IPS-NIHi7 (cell line): ENCODE data around the gene IYD.

ENCODE experiments used
- DNase-seq: peaks from one replicate; pipeline ENCODE4 v3.0.0; 2012; ENCODE audit warnings: mixed read lengths; ENCODE audit errors: extremely low spot score

The IYD gene

DNA sequence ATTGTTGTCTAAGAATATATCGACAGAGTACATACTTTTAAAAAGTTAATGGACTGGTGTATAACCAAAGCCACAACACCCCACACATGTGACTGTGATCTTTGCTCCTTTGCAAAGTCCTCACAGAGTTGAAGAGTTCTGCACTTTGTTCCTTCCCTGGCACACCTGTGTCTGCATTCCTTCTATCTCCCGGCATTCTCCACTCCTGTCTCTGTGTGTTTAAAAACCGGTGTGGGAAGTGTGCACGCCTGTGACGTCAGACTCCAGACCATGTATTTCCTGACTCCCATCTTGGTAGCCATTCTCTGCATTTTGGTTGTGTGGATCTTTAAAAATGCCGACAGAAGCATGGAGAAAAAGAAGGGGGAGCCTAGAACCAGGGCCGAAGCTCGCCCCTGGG, at the start of gene IYD:
Gene IYD (plus strand): TSS at position 251 of the 400 bp plus-strand sequence. CDS start 20 bp downstream, at position 271.
- no peak for DNase-seq

GRCh38 chr6:150319924-150320323, 48.9 kb upstream of the IYD start:
- no peak for DNase-seq

DNA sequence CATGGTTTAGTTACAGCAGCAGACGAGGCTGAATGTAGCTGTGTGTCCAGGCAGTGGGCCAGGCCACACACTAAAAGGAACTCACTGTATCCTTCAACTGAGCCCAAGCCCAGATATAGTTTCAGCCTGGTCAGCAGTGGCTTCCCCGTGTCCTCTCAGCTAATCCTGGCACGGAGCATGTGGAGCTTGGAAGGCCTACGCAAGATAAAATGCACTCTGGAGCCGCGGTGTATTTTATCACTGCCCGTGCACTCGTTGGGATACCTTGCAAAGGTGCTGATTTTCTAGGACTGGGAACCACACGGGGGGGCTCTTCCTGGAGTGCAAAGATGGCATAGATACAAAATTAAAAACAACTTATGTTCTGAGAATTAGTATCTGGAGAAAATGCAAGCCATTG, 48.4 kb upstream of the IYD start:
- DNase-seq: no peak

- DNase-seq: no peak
Observed at GRCh38 chr6:150322466-150322871, 46.3 kb upstream of the IYD start.

DNA sequence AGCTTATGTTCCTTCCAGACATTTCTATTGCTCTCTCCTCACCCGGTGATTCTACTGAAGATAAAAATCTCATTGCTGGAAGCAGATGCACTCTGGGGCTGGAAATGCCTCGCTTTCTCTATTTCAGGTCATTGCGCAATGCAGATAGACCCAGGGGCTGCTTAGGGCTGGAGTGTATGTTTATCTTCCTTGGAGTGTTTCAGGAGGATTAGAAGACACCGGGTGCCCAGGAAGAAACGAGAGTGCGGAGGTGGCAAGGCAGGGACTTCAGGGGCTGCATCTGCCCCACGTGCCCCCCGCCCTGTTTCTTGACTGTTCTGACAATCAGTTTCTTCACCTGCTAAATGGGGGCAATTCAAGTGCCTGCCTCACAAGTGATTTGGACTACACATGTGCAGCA, 45.6 kb upstream of the IYD start:
- DNase-seq: no peak

DNA sequence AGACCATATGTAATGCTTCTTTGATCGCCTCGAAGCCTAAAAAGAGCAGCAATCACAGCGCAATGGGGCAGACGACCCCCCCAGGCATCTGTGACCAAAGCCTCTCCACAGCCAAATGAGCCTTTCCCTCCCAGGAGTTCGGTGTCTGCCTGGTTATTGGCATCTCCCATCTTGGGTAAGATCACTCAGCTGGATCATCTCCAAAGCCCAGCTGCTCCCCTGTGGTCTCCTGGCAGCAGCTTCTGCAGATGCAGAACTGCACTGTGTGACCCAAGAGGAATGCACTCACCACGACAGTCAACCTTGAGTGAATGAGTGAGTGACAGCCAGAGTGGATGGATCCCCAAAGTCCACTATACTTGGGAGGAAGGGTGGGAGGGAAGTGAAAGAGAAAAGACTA, 44.8 kb upstream of the IYD start:
- DNase-seq: no peak

DNA sequence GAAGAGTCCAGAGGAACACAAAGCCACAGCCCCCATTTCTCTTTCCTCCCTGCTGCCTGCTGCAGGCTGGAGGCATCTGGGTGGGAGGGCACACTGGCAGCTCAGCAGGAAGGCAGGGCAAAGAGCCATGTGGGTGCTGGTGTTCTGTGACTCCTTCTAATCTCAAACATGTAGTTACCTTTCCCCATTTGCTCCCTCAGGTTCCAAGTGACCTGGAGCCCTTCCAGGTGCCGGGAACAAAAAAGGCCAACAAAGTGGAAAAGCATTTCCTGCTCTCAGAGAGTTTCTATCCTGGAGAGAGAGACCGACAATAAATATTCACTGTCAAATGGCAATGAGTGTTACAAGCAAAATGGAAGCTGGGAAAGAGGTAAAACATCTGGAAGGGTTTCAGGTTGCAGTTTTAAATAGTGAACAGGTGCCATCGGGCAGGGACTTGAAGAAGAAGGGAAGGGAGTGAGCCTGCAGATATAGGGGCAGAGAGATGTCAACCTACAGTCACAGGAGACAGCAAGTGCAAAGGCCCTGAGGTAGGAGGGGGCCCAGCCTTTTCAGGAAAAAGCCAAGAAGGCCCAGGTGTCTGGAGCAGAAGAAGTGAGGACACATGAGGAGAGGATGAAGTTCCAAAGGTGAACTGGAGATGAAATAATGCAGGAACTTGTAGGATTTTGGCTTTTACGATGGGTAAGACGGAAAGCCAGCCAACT, 43.6 kb upstream of the IYD start:
- DNase-seq: no peak

GRCh38 chr6:150327117-150327774, 41.6 kb upstream of the IYD start:
- no peak for DNase-seq

- no peak for DNase-seq
Observed at GRCh38 chr6:150328744-150329405, 39.9 kb upstream of the IYD start.

- no peak for DNase-seq
Observed at GRCh38 chr6:150331344-150331743, 37.5 kb upstream of the IYD start.

DNA sequence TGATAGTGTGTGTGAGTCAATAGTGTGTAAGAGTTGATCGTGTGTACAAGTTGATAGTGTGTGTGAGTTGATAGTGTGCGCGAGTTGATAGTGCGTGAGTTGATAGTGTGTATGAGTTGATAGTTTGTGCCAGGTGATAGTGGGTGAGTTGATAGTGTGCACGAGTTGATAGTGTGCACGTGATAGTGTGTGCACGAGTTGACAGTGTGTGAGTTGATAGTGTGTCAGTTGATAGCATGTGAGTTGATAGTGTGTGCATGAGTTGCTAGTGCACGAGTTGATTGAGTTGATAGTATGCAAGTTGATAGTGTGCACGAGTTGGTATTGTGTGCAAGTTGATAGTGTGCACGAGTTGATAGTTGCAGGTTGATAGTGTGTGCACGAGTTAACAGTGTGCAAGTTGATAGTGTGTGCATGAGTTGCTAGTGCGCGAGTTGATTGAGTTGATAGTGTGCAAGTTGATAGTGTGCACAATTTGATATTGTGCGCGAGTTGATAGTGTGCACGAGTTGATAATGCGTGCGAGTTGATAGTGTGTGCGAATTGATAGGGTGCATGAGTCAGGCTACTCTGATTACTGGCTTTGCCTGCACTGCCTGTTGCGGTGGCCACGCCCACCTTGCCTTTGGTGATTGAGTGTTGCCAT, 35.8 kb upstream of the IYD start:
- DNase-seq: no peak

DNA sequence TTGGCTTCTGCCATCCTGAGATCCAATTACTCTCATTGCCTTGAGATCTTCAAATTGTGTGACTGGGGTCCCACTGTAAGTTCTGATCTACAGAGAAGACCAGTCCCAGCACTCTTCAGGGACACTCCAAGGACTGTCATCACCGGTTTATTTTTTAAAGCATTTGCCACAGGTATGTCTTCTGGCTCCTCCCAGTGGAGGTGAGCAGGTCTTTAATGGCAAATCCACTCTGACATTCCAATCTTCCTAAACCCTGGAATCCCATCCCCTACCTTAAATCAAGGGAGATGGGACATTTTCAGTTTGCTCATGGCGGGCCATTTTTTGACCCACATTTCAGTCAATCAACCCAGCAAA, 35.2 kb upstream of the IYD start:
- DNase-seq: no peak

DNA sequence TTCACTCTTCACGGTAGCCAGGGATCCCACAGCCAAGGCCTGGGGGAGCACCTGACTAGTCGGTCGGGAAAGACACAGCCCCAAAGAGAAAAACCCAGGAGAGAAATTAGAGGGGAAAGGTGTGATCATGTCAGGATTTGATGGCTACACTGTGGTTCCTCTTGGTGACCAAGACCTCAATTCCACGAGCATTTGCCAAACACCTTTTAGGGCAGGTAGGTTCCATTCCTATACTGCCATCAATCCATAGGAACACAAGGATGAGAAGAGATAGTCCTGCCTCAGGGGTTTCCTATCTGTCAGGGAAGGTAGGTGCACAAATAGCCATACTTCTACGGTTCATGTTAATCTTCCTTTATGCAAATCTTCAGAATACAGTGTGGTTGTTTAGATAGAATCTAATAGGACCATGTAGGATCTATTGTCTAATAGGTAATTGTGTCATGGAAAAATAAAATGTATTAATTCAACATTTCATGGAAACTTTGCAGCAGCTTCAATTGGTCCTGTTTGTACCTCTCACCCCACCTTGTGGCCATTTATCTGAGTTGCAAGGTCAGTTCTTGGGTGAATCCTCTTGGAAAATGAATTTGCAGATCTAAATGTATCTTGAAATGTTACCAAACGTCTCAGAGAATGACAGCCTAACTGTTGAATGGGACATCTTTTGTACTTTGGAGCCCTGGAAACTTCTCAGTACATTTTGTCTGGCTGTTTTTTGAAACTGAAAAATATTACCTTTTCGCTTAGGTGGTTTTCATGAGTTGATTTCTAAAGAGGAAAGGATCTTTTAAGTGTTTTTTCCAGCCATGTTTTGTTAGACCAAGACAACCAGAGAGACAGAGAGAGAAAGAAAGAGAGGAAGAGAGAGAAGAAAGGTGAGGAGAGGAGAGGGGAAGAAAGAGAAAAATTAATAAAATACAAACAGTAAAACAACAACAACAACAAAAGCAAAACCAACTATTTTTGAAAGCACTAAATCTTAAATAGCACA, 33.7 kb upstream of the IYD start:
- peak; percentile 57 for DNase-seq

DNA sequence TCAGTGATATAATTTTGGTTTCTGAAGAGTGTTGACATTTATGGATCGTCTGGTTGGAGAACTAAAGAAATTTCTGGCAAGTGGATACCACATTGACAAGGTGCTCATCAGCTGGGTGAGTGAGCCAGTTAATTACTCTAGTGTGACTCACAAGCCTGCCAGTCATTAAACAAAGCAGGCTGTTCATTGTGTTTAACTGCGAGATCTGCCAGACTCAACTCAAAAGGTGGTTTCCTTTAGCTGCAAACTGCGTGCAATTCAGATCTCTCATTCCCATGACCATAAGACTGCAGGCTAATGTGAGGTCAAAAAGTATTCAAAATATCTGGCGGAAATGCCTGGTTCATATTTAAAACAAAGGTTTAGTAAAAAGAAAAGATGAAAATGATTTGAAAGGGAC, 32.5 kb upstream of the IYD start:
- DNase-seq: no peak

GRCh38 chr6:150336708-150337107, 32.1 kb upstream of the IYD start:
- no peak for DNase-seq

DNA sequence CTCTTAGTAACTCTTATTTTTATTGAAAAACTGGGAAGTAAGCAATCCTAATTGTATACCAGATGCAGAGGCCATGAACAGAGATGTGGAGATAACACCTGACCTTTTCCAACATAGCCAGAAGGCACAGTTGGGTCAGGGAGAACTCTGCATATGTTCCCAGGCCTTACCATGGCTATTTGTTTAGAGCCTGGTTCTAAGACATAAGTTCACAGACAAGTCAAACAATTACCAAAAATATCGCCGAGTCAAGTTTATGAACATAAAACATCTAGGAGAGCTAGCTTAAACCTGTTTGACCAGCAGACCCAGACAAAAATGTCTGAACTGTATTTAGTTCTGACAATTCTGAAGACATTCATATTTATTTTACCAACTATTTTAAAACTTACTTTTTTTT, 26.7 kb upstream of the IYD start:
- no peak for DNase-seq

- DNase-seq: no peak
Observed at GRCh38 chr6:150343434-150343833, 25.4 kb upstream of the IYD start.

DNA sequence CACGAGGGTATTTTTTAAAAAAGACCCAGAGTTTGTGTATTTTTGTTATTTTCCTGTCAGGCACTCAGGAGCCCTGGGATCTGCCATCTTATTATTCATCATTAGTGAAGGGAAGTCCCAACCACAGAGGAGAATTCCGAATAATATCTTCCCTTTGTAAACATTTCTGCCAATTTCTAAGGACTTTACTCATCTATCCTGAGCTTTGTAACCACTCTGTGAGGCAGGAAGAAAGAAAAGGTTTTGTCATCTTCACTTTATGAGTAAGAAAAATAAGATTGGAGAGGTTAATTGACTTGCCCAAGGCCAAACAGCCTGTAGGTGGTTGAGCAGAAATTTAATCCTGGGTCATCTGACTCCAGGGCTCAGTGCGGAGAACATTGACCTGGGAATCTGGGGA, 23.0 kb upstream of the IYD start:
- DNase-seq: no peak

GRCh38 chr6:150346346-150346745, 22.5 kb upstream of the IYD start:
- DNase-seq: no peak

DNA sequence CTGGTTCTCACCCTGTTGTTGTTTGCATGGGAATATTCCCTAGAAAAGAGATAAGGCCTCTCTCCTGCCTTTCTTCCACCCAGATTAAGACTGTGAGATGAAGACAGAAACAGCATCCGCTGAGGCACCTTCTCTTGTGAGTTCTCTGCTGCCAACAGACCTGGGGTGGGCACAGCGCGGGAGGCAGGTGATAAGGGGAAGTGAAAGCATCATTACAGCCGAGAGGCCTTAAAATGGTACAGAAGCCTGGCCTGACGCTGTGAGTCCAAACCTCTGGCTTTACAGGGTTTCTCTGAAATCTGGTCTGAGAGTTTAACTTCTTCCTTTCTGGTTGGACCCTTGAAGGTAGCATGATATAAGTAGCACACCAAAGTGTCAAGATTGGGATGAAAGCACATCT, 21.0 kb upstream of the IYD start:
- DNase-seq: no peak

DNA sequence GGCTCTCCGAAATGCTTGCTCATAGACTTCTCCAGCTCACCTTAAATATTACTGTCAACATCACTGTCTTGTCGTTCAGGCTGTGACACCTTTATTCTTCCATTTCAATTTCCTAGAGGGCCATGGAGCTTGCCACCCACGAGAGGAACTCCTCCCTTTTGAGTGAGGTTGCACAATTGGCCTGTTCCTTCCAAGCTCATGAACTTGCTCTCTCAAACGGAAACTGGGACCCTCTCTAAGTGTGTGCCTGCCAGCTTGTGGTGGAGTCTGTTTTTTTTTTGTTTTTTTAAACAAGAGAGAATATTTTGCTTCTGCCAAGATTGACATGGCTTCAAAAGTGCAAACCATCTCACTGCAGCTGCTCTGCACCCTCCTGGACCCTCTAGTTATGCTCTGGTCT, 19.3 kb upstream of the IYD start:
- DNase-seq: no peak
